ENCODE data around the gene ZFR.

GRCh38 chr5:32369542-32370155 lies 74.9 kb downstream of the ZFR start:
- TF ChIP-seq EZH2 (IDR thresholded peaks at IDR 0.05; ENCODE audit: borderline replicate concordance) (no peak), EZH2phosphoT487 (IDR thresholded peaks at IDR 0.05; ENCODE audit: low read depth, severe bottlenecking, unreplicated experiment) (no peak)
- TF ChIP-seq, protein P1, sequence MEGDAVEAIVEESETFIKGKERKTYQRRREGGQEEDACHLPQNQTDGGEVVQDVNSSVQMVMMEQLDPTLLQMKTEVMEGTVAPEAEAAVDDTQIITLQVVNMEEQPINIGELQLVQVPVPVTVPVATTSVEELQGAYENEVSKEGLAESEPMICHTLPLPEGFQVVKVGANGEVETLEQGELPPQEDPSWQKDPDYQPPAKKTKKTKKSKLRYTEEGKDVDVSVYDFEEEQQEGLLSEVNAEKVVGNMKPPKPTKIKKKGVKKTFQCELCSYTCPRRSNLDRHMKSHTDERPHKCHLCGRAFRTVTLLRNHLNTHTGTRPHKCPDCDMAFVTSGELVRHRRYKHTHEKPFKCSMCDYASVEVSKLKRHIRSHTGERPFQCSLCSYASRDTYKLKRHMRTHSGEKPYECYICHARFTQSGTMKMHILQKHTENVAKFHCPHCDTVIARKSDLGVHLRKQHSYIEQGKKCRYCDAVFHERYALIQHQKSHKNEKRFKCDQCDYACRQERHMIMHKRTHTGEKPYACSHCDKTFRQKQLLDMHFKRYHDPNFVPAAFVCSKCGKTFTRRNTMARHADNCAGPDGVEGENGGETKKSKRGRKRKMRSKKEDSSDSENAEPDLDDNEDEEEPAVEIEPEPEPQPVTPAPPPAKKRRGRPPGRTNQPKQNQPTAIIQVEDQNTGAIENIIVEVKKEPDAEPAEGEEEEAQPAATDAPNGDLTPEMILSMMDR (IDR thresholded peaks at IDR 0.05; ENCODE audit: poor library complexity) = no peak
